GM10266 (cell line): Measurements from ENCODE around the gene RXRA.

ENCODE experiments used
- DNase-seq: peaks from one replicate; pipeline ENCODE4 v3.0.0; 2012; ENCODE audit errors: extremely low spot score
- TF ChIP-seq, protein P1 (sequence below): IDR thresholded peaks from 2 replicates; pipeline ENCODE4 v1.5.1; 2012; ENCODE audit warnings: mild to moderate bottlenecking, low read depth; ENCODE audit not compliant: control insufficient read depth, insufficient read depth; ENCODE audit errors: missing control alignments

RXRA gene

GRCh38 chr9:134344800-134345310, 18.6 kb downstream of the RXRA start:
- no peak for DNase-seq
- TF ChIP-seq, protein P1, sequence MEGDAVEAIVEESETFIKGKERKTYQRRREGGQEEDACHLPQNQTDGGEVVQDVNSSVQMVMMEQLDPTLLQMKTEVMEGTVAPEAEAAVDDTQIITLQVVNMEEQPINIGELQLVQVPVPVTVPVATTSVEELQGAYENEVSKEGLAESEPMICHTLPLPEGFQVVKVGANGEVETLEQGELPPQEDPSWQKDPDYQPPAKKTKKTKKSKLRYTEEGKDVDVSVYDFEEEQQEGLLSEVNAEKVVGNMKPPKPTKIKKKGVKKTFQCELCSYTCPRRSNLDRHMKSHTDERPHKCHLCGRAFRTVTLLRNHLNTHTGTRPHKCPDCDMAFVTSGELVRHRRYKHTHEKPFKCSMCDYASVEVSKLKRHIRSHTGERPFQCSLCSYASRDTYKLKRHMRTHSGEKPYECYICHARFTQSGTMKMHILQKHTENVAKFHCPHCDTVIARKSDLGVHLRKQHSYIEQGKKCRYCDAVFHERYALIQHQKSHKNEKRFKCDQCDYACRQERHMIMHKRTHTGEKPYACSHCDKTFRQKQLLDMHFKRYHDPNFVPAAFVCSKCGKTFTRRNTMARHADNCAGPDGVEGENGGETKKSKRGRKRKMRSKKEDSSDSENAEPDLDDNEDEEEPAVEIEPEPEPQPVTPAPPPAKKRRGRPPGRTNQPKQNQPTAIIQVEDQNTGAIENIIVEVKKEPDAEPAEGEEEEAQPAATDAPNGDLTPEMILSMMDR = no peak

DNA sequence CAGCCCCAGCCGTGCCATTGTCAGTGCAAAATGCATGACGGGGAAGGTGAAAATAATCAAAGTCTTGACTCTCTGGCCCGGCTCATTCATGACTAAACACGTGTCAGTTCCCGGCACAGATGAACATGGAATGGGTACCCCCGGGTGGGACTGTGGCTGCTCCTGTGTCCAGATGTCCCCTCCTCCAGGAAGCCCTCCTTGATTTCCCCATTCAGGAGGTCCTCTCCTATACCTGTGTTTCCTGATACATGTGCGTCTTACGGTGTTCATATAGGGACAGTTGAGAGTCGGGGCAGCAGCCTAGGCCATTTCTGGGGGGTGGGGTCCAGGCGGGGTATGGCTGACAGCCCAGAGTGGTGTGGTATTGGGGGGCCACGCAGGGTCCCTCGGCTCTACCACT, 19.5 kb downstream of the RXRA start:
- no peak for DNase-seq
- TF ChIP-seq, protein P1 = no peak

DNA sequence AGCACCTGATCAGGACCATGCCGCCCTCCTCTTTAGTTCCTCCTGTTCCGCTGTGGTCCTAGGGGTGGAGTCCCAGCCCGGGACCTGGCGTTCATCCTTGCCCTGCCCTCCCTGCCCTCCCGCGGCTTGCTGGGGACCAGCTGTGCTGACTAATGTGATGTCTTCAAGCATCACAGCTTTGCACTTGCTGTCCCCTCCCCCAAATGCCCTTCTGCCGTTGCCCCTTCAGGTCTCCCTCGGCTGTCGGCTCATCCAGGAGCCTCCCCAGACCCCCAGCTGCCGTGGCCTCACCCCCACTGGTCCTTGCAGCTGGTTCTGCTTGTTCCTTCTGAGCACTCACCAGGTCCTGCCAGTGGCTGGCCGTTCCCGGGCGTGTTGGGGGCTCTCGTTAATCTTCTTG, 19.9 kb downstream of the RXRA start:
- TF ChIP-seq, protein P1 = no peak
- DNase-seq = no peak

DNA sequence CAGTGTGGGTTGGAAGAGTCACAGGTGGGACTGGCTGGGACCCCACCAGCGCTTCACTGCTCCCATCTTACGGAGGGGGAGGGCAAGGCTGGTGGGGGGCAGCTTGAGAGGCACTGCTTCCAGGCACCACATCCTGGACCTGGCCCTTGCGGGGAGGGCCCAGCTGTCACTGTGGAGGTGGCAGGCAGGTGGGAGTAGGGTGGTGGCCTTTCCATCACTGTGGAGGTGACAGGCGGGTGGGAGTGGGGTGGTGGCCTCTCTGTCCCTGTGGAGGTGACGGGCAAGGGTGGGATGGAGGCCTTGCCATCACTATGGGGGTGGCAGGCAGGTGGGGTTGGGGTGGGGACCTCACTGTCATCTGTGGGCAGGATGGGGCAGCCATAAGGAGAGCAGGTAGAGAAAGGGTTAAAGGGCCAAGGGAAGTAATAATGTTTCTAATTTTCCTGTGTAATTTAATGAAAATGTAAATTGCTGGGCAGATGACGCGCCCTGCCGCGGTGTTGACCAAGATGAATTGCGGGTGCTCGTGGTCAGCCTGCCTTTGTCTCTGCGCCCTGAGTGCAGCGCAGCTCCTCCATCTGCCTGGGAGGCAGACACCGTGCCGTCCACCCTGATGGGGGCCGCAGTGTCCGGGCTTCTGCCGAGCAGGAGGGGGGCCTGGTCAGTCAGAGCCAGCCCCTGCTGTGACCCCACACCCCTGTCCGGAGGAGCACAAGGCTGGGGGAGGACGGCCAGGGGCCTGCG, 20.8 kb downstream of the RXRA start:
- no peak for DNase-seq
- TF ChIP-seq, protein P1 = no peak

- TF ChIP-seq, protein P1 = no peak
- no peak for DNase-seq
Observed at GRCh38 chr9:134347996-134348395, 21.7 kb downstream of the RXRA start.

GRCh38 chr9:134348404-134349155, 22.3 kb downstream of the RXRA start:
- TF ChIP-seq, protein P1 = no peak
- DNase-seq = no peak

DNA sequence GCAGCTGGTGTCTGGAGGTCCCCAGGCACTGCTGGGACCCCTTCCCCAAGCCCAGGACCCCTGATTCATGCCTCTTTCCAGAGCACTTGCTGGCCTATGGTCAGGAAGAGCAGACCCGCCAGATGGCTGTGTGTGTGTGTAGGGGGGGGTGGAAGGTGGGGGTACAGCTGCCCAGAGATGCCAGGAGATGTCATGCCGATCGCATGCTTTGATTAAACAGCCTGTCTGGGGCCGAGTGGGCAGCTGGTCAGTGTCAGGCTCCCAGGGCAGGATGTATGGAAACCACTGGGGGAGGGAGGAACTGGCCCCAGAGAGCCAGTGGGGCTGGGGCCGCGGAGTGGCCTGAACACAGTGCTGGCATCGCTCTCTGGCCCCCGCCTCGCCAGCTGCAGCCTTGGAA, 23.7 kb downstream of the RXRA start:
- TF ChIP-seq, protein P1 = no peak
- DNase-seq = no peak
